Prostate gland (tissue), 2 donors: ENCODE data around the gene RGS3. TPM values are rescaled to one million over a fixed set of nuclear protein-coding genes. Genes with fewer than 3 reads are reported as not detected.

Source experiments
- DNase-seq: peaks from one replicate; pipeline ENCODE4 v3.0.0-alpha.2; 2019; ENCODE audit warnings: low spot score
- H3K27ac ChIP-seq, 2 donors: fragments of 200-600 bp; sonication (generic); 2 replicates each; pipeline ENCODE4 v1.5.1; 2017 to 2019
- H3K27me3 ChIP-seq: fragments of 200-600 bp; sonication (generic); replicated peaks from 2 replicates; pipeline ENCODE4 v1.5.1; 2019; ENCODE audit not compliant: insufficient read depth
- H3K36me3 ChIP-seq, 2 donors: fragments of 200-600 bp; sonication (generic); 1 replicate in 1 of 2; 2 replicates in 1 of 2; pipeline versions ENCODE4 v1.5.1 to v1.8.1; 2017 to 2019
- H3K4me1 ChIP-seq: fragments of 200-600 bp; sonication (generic); replicated peaks from 2 replicates; pipeline ENCODE4 v1.5.1; 2019
- H3K4me3 ChIP-seq, 2 donors: fragments of 200-600 bp; sonication (generic); 2 replicates each; pipeline ENCODE4 v1.5.1; 2017 to 2019
- H3K9me3 ChIP-seq: fragments of 200-600 bp; sonication (generic); 2 replicates; pipeline ENCODE4 v1.5.1; 2017
- CTCF ChIP-seq, 4 experiments: fragments of 200-600 bp in 2 of 4; fragments of 450-650 bp in 2 of 4; sonication (generic) in 2 of 4; IDR thresholded peaks; 1 replicate in 3 of 4; 2 replicates in 1 of 4; pipeline ENCODE4 v1.5.1; 2016 to 2019; ENCODE audit warnings: antibody characterized with exemption in 4 of 4, mild to moderate bottlenecking in 2 of 4, moderate library complexity in 2 of 4
- POLR2A ChIP-seq: fragments of 450-650 bp; IDR thresholded peaks from one replicate; pipeline ENCODE4 v1.6.1; 2016; ENCODE audit warnings: antibody characterized with exemption, mild to moderate bottlenecking
- POLR2AphosphoS5 ChIP-seq: sonication (generic); formaldehyde crosslinking; IDR thresholded peaks from one replicate; pipeline ENCODE4 v1.6.1; 2017; ENCODE audit warnings: antibody characterized with exemption
- WGBS: methylation state at CpG from one replicate; pipeline ENCODE4 v1.1.5; 2018; 5-methylcytosine and 5-hydroxymethylcytosine counted together
- intact Hi-C: fragments of 100-400 bp; cut with DNase I; formaldehyde crosslinking; loops from one replicate; pipeline ENCODE4 v1.14.2; 2022
- total RNA-seq, 2 donors: library from RNA; depleted of rRNA; stranded (reverse); fragments of >200 nt; gene quantifications; one replicate each; pipeline ENCODE4 v1.1.0, GENCODE V29; 2016

RGS3 gene
- total RNA-seq, 2 donors from 2014 or later: 26.5 to 98.9 TPM

GRCh38 chr9:113514061-113514460 lies 50.5 kb downstream of the RGS3 start:
- no peak for DNase-seq
- 96% methylated on average over 12 of the region's 12 CpGs for WGBS
- intact Hi-C loops: no loop called here
- no peak for TF ChIP-seq POLR2A
- Histone ChIP-seq H3K9me3 (no peaks in the 10 kb centered on the region), H3K4me3 (no peak overlapping the region), H3K27ac (no peak overlapping the region), H3K36me3 (no peaks in the 10 kb centered on the region), H3K4me1 (no peaks in the 10 kb centered on the region), H3K27me3 (no peaks in the 10 kb centered on the region)

GRCh38 chr9:113514748-113515147 lies 51.2 kb downstream of the RGS3 start:
- Histone ChIP-seq H3K27me3 (no peaks in the 10 kb centered on the region), H3K27ac (no peak overlapping the region), H3K4me3 (no peak overlapping the region), H3K36me3 (no peaks in the 10 kb centered on the region), H3K4me1 (no peaks in the 10 kb centered on the region), H3K9me3 (no peaks in the 10 kb centered on the region)
- DNase-seq: no peak
- intact Hi-C loops: no loop called here
- TF ChIP-seq CTCF (IDR thresholded peaks at IDR 0.05) (no peak), POLR2A (no peak), POLR2AphosphoS5 (no peak)
- WGBS: 95% methylated on average over 6 of the region's 6 CpGs

- Histone ChIP-seq H3K9me3 (no peaks in the 10 kb centered on the region), H3K4me3 (no peak overlapping the region), H3K36me3 (no peaks in the 10 kb centered on the region), H3K4me1 (no peaks in the 10 kb centered on the region), H3K27me3 (no peaks in the 10 kb centered on the region), H3K27ac (no peak overlapping the region)
- TF ChIP-seq POLR2A (no peak), CTCF (IDR thresholded peaks at IDR 0.05) (no peak), POLR2AphosphoS5 (no peak)
- DNase-seq: no peak
- intact Hi-C loops: no loop called here
- WGBS: 61% methylated on average over 4 of the region's 4 CpGs
Observed at GRCh38 chr9:113515862-113516261, 52.3 kb downstream of the RGS3 start.

GRCh38 chr9:113516840-113517577 lies 53.5 kb downstream of the RGS3 start:
- H3K4me3 ChIP-seq: no peak overlapping the region
- H3K9me3 ChIP-seq: no peaks in the 10 kb centered on the region
- no peaks in the 10 kb centered on the region for H3K36me3 ChIP-seq
- DNase-seq: no peak
- TF ChIP-seq CTCF (IDR thresholded peaks at IDR 0.05) (no peak), POLR2AphosphoS5 (no peak), POLR2A (no peak)
- no peak overlapping the region for H3K27ac ChIP-seq
- H3K4me1 ChIP-seq: no peaks in the 10 kb centered on the region
- no peaks in the 10 kb centered on the region for H3K27me3 ChIP-seq
- WGBS: 72% methylated on average over 8 of the region's 8 CpGs
- intact Hi-C loops: no loop called here

GRCh38 chr9:113519426-113520108 lies 56.0 kb downstream of the RGS3 start:
- peaks cover 7% of the 10 kb centered on the region for H3K4me1 ChIP-seq
- TF ChIP-seq POLR2AphosphoS5 (no peak), CTCF (IDR thresholded peaks at IDR 0.05) (no peak), POLR2A (no peak)
- intact Hi-C loops: loop anchor here (5.0 kb wide), 2 partner anchors 32 to 62 kb away; no protein-coding TSS in a partner anchor
- no peaks in the 10 kb centered on the region for H3K9me3 ChIP-seq
- WGBS: 85% methylated on average over 3 of the region's 3 CpGs
- no peak overlapping the region for H3K27ac ChIP-seq
- no peaks in the 10 kb centered on the region for H3K27me3 ChIP-seq
- no peaks in the 10 kb centered on the region for H3K36me3 ChIP-seq
- DNase-seq: no peak
- H3K4me3 ChIP-seq: no peak overlapping the region
